NK-92 (cell line): ENCODE measurements around the gene ALLC.

ENCODE experiments used
- DNase-seq: peaks from one replicate; lab custom pipeline; 2025; ENCODE audit not compliant: unreplicated experiment; lab: John Stamatoyannopoulos, UW

The ALLC gene

GRCh38 chr2:3639015-3639630, 18.9 kb upstream of the ALLC start:
- no peak for DNase-seq

GRCh38 chr2:3639653-3640052, 18.3 kb upstream of the ALLC start:
- DNase-seq = no peak

- no peak for DNase-seq
These were observed 16.8 kb upstream of the ALLC start for GRCh38 chr2:3641181-3641580.

GRCh38 chr2:3641841-3642421, 16.1 kb upstream of the ALLC start:
- DNase-seq = no peak

DNA sequence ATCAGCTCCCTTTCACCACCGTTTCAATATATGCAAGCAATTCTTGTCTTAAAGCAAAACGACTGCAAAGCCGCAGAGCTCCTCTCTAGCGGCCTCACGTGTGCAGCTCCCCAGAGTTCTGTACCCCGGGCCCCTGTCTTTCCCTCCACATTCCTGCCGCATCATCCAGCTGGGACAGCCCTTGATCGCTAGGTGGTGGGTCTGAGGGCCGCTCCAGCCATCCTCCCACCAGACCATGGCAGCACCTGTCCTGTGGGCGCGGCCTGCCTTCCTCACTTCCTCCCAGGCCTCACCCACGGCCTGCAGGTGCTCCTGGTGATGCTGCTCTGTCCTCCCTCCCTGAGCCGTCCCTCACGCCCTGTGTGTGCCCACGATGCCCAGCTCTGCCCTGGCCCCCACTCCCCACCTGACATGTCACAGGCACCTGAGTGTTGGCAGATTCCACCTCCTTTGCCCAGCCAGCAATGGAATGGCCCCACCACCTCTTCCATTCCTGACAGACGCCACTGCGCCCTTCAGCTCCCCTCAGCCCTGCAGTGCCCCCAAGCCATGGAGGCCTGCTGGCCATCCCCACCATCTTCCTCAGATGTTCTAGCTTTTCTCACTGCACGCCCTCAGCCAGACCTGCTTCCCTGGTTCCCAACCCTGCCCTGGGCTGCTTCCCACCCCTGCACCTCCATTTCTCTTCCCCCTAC, 15.3 kb upstream of the ALLC start:
- DNase-seq = no peak

DNA sequence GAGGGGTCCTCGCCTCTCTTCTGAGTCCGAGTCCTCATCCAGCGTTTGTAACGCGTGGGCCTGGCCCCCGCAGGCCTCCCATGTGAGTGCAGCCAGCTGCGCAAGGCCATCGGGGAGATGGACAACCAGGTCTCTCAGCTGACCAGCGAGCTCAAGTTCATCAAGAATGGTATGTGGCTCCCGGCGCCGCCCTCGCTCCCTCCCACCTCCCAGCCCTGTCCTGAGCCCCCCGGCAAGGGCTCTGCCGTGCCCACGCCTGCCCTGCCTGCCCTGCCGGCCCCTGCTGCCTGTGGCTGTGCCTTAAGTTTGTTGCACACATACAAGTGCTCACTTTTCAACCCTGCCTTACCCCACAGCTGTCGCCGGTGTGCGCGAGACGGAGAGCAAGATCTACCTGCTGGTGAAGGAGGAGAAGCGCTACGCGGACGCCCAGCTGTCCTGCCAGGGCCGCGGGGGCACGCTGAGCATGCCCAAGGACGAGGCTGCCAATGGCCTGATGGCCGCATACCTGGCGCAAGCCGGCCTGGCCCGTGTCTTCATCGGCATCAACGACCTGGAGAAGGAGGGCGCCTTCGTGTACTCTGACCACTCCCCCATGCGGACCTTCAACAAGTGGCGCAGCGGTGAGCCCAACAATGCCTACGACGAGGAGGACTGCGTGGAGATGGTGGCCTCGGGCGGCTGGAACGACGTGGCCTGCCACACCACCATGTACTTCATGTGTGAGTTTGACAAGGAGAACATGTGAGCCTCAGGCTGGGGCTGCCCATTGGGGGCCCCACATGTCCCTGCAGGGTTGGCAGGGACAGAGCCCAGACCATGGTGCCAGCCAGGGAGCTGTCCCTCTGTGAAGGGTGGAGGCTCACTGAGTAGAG, 14.4 kb upstream of the ALLC start:
- no peak for DNase-seq

DNA sequence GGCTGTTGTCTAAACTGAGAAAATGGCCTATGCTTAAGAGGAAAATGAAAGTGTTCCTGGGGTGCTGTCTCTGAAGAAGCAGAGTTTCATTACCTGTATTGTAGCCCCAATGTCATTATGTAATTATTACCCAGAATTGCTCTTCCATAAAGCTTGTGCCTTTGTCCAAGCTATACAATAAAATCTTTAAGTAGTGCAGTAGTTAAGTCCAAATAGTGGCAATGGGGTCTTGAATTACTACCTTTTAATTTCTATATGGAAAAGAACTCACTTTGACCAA, 13.8 kb upstream of the ALLC start:
- no peak for DNase-seq

GRCh38 chr2:3644891-3645605, 13.0 kb upstream of the ALLC start:
- no peak for DNase-seq

DNA sequence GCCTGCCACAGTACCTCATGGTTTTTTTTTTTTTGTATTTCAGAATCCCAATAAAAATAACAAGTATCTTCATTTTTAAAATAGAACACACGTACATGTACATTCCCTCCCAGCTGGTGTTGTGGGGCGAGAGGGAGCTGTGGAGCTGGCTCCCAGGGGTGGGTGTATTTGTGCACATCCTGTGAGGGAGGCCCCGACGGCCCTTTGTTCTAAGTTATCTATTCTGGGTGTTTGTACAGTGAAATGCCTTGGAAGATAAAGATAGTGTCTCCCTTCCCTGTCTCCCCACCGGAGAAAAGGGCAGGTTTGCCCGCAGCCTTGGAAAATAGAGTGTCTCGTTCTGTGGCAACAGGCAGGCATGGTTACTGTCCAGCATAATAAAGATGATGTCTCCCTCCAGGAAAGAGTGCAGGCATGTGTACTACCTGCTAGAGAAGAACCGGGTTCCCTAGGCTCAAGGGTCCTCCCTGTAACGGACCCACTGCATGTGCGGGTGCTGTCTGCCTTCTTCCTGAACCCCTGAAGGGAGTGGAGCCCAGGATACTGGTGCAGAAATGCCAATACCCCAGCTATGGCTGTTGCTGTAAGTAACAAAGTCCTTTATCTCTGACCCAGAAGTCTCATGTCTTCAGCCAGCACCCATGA, 12.1 kb upstream of the ALLC start:
- no peak for DNase-seq

GRCh38 chr2:3646446-3646845, 11.6 kb upstream of the ALLC start:
- DNase-seq = no peak

GRCh38 chr2:3647246-3647645, 10.8 kb upstream of the ALLC start:
- no peak for DNase-seq

DNA sequence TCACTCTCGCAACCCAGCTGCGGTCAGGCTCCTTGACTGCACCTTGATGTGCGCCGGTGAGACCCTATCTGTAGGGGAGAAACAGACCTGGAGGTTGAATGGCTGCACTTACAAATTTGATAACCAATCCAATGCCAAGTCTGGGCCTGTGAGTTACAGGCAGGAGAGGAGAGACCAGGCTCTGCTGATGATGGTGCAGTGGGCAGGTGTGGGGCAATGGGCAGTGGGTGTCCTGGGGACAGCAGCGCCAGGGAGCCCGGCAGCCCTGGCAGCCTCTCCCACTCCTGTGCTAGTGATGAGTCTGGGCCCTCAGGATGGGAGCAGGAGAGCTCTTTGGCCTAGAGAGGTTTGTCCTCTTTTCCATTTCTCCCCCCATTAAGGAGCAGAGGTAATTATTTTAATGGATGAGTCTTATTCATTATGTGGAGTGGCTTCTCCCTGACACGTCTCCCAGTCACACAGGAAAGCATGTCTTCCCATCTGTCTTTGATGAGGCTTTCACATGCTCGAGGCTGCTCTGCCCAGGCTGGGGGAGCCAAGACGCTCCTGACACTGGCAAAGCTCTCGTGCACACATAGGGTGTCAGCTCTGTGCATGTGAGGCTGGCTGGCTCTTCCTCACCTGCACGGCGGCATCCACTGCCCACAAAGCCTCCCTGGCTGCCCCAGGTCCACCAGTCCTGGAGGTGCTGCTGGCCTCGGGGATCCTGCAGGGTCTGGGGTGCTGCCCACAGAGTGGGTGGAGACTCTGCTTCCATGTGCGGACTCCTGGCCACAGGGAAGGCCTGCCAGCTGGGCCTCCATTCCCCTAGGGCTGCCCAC, 10.0 kb upstream of the ALLC start:
- DNase-seq = no peak

DNA sequence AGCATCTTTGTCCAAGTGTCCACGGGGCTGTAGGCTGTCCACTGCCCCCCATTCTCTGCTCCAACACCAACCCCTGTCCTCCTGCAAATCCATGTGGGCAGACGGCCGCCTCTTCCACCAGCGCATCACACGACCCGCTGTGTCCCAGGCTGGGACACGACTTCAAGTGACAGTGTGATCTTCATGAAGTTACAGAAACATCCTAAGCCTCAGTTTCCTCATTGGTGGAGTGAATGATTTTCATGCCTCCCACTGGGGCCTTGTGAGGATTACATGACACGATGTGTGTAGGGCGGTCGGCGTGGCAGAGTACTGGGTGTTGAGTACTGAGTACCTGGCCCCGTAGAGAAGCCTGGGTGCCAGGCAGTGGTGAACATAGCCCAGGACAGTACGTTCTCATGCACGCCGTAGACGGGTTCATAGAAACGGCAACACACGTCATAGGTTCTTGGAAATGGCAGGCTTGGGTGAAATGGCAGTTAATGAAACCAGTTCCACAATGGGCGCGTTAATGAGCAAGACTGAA, 9.3 kb upstream of the ALLC start:
- no peak for DNase-seq

- DNase-seq = no peak
These were observed 8.4 kb upstream of the ALLC start for GRCh38 chr2:3649581-3649980.

GRCh38 chr2:3650140-3650920, 7.7 kb upstream of the ALLC start:
- no peak for DNase-seq

DNA sequence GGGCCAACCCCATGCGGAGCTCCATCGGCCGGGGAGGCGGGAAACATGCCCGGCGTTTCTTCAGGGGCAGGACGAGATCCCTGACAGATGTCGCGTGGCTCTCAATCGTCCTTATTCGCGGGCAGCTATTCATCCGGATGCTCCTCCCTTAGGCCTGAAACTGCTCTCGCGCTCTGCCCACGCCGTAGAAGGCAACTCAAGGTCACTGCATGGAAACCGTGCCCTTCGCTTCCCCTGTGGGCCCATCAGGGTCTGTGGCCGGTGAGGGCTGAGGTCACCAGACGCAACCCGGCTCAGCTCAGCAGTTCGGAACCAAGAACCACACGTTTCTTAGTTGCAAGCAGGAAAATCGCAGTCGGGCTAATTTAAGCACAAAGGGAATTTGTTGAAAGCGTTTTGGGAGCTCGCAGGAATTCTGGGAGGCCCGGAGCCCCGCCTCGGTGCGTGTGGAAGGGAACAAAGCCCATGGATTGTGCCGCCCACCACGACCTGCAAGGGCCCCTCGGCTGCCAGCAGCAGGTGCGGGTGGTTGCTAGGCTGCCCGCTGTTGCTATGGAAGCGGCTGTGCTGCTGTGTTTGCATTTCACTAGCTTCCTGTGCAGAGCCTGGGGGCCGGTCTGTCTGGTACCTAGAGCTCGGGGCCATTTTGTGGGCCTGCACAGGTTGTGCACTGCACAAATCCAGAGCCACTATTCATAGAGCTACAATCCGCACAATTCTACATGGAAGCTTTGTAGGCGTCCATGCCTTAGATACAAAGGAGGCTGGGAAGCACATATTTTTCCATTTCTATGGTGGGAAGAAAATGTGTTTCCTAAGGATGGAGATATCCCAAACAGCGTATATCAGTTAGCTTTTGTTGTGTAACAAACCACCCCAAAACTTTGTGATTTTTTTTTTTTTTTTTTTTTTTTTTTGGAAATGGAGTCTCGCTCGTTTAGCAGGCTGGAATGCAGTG, 6.0 kb upstream of the ALLC start:
- DNase-seq = no peak

DNA sequence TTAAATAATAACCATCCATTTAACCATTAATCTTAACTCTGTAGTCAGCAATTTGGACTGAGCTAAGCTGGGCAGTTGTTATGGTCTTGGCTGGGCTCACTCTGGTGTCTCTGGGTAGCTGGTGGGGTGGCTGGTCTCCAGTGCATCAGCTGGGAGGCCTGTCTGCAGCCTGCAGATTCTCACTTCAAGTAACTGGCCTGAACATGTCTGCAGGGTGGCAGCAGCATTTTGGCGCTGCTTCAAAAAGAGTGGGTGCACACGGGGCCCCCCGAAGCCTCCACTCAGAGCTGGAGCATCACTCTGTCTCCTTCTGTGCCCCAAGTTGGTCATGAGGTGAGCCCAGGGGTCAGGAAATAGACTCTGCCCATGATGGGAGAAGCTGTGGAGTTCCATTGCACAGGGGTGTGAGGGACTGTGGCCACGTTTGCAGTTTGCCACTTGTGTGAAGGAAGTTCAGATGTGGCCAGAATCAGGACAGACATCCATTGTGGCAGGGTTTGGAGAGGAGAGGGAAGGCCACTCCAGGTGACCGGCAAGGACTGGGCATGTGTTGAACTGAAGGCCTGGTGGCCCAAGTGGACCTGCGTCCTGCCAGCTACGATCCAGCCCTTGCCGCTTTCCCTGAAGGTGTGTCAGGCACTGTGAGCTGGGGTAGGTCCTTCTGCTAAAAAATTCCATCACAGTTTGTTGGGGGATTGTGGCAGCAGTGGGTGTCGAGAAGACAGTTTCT, 4.9 kb upstream of the ALLC start:
- DNase-seq = no peak
